Activated CD4-positive, alpha-beta T cell treated with anti-CD3 and anti-CD28 coated beads, Interleukin-2, Interleukin-6, amounts not matched to agents 100 ng/mL and 50 ng/mL, durations not matched to agents 16 hours and 8 hours (primary cell): Measurements from ENCODE around the gene ARPC4.
"Not testable (repeated sequence)": the region's sequence is repeated elsewhere in the genome, so short reads cannot be mapped to it uniquely, and the experiment has no call there.

Source experiments
- DNase-seq: peaks from one replicate; pipeline ENCODE4 v3.0.0-alpha.2; 2020

Gene ARPC4

DNA sequence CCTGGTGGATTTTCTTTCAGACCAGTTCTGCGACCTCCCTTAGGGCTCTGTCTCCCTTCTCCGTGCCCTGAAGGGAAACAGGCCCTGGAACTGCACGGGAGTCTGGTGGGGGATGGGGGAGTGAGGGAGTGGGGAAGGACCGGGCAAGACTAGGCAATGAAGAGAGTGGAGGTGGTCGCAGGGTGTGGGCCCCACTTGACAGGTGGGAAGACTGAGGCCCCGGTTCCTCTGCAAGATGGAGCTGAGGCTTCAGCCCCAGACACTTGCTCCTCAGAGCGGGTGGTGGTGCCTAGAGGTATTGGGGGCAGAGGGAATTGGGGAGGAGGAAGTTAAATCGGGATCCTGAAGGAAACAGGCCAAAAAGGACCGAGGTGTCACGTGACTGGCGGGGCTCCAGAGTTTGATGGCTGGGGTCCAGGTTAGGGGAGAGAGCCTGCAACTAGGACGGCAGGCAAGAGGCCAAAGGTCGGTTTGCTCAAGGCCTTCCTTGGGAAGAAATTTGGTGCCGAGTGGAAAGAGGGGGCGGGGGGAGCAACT is 22.5 kb upstream of the ARPC4 start:
- DNase-seq = no peak

DNA sequence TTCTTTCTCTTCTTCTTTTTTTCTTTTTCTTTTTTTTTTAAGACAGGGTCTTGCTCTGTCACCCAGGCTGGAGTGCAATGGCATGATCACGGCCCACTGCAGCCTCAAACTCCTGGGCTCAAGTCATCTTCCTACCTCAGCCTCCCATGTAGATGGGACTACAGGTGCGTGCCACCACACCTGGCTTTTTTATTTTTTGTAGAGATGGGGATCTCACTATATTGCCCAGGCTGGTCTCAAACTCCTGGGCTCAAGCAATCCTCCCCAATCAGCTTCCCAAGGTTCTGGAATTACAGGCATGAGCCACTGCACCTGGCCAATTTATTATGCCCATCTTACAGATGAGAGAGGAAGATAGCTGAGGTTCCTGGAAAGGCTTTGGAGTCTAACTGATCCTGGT is 21.9 kb upstream of the ARPC4 start:
- not testable (repeated sequence) for DNase-seq

DNA sequence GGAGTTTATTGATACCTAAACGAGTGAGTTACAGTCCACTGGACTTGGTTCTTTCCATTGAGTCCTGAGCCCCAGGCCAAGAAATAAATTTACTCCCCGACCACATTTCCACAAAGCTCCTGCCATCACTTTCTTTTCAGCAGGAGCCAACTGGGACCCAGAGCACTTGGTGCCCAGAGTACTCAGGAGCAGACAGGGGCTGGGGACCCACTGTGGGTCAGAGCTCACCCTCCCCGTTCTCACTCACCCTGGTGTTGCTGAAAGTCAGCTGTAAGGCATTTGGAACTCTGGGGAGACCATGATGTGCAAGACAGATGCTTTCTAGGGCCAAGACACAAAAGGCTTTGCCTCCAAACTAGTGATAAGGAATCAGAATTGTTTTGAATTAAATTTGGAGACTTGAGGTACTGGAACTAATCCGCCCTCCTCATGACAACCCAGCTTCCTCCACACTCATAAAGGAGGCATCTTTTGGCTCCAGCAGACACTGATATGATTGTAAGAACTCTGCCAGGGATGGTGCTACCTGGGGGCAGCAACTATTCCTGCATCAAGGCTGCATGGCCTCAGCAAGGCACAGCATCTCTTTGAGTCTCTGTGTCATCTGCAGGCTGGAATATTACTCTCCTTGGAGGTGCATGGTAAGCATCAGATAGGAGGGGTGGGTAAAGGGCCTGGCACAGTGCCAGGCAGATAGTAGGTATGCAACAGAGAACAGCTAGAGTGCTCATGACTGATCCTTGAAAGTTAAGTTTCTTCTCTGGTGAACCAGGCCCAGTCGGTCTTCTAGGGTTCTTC is 15.8 kb upstream of the ARPC4 start:
- DNase-seq = no peak

DNA sequence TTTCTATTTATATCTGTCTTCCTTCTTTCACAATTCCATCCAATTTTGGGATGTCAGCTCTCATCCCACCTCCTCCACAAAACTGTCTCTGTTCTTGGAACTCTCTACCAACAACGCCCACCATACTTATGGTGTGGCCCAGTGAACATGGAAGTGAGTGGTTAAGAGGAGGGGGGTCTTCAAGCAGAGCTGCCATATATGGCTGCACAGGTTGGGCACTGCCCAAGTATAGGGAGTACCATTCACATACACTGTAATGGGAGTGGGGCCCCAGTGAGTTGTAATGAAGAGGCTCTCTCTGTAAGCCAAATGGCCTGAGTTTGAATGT is 15.2 kb upstream of the ARPC4 start:
- DNase-seq = no peak

- peak; percentile 73 for DNase-seq
Observed at GRCh38 chr3:9778143-9779074, 14.5 kb upstream of the ARPC4 start.

DNA sequence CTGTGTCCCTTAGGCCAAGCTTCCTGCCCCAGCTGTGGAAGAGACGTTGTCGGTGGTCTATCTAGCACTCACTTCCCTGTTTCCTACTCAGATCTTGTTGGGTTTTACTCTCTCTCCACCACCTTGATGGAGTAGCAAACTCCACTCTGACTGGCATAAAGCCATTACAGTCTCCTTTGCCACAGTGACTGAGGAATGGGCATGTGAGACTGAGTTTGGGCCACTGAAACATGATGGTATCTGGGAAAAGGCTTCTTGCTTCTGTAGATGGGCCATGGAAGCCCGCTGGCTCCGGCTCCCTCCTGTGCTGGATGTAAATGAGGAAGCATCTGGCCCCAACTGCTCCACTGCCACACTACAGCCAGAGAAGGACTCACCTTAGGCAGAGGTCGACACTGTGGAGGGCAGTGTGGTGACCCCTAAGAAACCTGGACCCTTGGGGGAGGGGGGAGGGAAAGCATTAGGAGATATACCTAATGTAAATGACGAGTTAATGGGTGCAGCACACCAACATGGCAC is 13.7 kb upstream of the ARPC4 start:
- DNase-seq = no peak

DNA sequence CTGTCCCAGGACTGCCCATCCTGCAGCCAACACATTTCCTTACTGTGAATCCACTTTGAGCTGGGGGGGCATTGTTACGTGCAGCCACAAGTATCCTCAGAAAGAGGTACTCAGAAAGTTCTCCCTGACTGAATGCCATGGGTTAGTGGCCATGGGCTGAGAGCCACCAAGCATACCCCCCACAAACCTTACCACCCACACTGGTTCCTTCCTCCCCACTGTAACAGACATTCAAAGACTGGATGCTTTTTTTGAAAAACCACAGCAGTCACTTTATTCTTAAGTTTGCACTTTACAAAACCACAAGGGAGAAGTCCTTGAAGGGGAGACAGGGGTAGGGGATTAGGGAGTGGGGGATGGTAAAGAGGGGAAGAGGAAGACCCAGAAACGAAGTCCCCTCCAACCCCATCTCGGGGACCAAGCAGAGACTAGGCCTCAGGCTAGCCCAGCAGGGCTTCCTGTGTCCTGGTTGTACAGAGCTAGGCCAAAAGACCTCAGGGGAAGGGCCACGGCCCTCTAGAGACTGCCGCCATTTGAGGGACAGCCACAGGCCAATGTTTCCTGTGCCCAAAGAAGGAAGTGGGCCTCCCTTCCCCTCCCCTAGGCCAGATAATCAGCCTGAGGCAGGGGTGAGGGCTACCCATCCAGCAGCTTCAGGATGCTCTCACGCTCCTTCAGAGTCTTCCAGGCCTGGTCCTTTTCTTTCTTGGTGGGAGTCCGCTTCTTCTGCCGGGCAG is 13.0 kb upstream of the ARPC4 start:
- DNase-seq = peak; percentile 55

DNA sequence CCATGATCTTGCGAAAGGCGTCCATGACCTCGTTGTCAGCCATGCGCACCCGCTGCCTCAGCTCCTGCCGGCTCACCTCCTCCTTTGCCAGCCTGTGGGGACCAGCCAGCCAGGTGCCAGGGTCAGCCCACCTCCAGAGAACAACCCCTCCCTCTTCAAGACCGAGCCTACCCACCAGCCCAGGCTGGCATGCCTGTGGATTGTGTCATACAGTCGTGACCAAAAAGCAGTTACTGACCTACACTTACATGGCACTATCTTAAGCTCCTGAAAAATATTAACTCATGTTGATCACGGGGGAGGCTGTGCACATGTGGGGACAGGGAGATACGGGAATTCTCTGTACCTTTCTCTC is 12.4 kb upstream of the ARPC4 start:
- no peak for DNase-seq

- DNase-seq = no peak
Observed at GRCh38 chr3:9780910-9781309, 12.0 kb upstream of the ARPC4 start.

GRCh38 chr3:9781551-9781950 is 11.3 kb upstream of the ARPC4 start:
- DNase-seq = no peak

DNA sequence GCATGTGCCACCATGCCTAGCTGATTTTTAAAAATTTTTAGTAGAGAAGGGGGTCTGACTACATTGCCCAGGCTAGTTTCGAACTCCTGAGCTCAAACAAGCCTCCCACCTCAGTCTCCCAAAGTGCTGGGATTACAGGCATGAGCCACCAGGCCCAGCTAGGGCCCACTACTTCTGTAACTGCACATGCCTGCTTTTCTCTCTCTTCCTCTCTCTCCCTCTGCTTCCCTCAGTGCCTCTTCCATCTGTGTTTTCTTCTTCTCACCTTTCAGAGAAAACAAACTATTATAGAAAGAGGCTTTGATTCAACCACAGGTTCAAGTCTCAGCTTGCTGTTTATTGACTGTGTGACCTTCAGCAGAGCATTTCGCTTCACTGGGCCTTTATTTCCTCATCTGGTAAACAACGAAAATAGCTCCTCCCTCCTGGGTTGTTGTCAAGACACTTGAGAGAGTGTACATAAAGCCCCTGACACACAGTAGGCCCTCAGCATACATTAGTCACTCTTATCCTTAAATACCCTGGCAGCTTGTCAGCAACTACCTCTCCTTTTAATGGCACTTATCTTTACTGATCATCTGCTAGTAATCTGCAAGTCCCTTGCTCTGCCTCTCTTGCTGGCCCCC is 10.8 kb upstream of the ARPC4 start:
- DNase-seq = no peak

DNA sequence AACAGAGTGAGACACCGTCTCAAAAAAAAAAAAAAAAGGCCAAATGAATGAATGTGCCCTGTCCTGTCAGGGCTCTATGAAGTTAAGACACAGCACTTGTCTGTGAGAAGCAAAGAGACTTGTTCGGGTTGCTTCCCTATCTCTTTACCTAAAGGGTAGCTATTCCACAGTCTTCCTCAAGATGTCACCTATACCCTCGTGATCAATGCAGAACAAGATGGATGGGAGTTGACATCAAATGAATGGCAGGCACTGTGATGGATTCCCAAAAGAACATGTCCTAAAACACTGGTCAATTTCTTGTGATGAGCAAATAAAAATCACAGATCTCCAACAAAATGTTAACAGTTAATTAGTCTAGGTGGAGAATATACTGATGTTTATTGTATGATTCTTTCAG is 10.1 kb upstream of the ARPC4 start:
- peak; percentile 24 for DNase-seq

- DNase-seq = no peak
Observed at GRCh38 chr3:9783954-9784353, 8.9 kb upstream of the ARPC4 start.

DNA sequence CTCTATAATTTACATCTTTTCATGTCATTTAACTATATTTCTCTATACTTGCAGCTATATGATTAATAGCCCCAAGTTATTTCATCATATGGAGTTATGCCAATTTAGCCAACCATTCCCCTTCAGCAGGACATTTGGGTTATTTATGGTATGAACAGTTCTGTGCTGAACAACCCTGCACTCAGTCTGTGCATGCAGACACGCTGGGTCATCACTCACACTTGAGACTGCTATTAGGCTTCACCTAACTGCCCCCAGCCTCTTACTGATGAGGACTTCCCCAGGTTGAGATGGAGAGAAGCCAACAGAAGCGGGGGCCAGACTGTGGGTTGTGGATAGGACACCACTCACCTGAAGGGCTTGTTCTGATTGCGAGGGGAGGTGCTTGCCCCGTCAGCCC is 7.9 kb upstream of the ARPC4 start:
- DNase-seq = no peak

DNA sequence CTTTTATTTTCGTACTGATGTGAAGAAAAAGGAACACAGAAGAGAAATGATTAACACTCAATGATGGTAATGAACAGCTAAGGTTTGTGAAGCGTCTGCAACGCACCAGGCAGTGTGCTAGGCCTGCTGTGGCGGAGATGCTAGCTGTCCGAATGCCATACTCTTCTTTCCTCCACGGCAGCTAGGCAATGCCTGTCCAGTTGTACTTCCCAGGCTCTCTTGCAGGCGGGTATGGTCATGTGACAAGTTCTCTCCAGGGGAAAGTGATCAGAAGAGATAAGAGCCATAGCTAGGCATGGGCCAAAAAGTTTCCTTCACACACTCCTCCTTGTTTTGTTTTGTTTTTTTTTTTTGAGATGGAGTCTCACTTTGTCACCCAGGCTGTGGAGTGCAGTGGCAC is 7.3 kb upstream of the ARPC4 start:
- DNase-seq = no peak

DNA sequence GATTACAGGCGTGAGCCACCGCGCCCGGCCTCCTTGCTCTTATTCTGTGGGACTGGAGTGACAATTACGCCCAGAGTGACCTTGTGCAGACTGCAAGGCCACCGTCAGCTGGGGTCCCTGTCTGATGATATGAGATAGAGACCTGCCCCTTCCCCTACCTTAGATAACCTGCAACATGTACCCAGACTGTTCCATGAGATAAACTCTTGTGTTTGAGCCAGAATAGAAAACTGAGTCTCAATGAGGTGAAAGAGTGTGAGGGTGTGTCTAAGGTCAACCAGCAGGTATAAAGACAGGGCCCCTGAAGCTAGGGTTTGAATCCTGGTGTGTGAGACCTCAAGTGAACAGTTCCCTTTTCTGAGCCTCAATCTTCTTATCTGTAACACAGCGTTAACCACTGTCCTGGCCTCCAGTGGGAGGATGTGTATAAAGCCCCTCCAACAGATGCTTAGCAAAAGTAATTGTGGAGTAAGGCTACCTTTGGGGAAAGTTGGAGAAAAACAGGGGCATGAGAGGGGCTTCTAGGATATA is 6.6 kb upstream of the ARPC4 start:
- DNase-seq = no peak

GRCh38 chr3:9786825-9787669 is 5.8 kb upstream of the ARPC4 start:
- DNase-seq = peak; percentile 24

DNA sequence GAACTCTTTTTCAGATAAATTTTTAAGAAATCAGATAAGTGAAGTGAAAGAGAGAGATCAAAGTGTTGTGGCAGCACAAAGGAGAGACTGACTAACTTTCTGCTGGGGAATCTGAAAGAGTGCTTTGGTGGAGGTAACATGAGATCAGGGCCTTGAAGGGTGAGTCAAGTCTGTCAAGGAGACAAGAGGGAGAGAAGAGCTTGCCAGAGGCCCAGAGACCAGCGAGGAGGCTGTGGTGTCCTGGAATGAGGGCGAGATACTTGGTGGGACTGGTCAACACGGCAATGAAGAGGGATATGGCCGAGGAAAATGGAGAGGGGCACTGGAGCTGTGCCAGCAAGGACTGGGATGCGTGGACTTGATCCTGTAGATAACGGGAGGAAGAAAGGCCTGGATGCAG is 5.2 kb upstream of the ARPC4 start:
- peak; percentile 29 for DNase-seq

DNA sequence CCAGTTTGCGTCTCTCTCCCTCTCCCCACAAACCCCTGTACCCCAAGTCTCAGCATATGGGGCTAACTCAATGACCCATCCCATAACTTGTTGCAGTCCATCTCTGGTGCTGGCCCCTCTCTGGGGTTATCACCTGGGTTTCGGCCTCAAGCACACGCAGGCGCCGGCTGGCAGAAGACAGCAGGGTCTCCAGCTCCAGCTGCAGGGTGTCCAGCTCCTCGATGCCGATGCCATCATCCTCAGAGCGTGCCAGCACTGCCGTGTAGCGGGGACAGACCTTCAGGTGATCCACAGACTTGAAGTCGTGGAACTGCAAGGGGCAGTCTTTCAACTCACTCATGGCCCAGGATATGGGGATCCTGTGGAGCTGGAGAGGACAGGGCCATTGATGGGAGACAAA is 1.8 kb upstream of the ARPC4 start:
- no peak for DNase-seq

- DNase-seq = no peak
Observed at GRCh38 chr3:9791790-9792404, 985 bp upstream of the ARPC4 start.
